Neural cell (in vitro differentiated cells): ENCODE results near the gene BUD23. TPM values are rescaled to one million over a fixed set of nuclear protein-coding genes. Genes with fewer than 3 reads are reported as not detected.

Experiments used
- H2AFZ ChIP-seq: fragments of 200-600, 300-800 bp; sonication (generic), shearing (Covaris generic); 2 replicates; pipeline ENCODE4 v1.6.0; 2014; ENCODE audit warnings: low read depth, mild to moderate bottlenecking, antibody characterized with exemption, low read length, moderate library complexity
- H3F3A ChIP-seq: fragments of 200-600 bp; shearing (Covaris generic); 2 replicates; pipeline ENCODE4 v1.6.1; 2016; ENCODE audit warnings: mild to moderate bottlenecking, moderate library complexity, mixed read lengths, antibody characterized with exemption, low read length; ENCODE audit not compliant: insufficient read depth, poor library complexity, severe bottlenecking
- H3K27ac ChIP-seq: fragments of 200-600, 300-800 bp; sonication (generic), shearing (Covaris generic); 2 replicates; pipeline ENCODE4 v1.5.1; 2014; ENCODE audit warnings: mild to moderate bottlenecking, low read length, moderate library complexity
- H3K27me3 ChIP-seq: fragments of 300-800, 200-600 bp; sonication (generic), shearing (Covaris generic); 2 replicates; pipeline ENCODE4 v1.6.0; 2014; ENCODE audit warnings: mild to moderate bottlenecking, low read depth, low read length, moderate library complexity; ENCODE audit not compliant: insufficient read depth
- H3K36me3 ChIP-seq: fragments of 300-800, 200-600 bp; sonication (generic), shearing (Covaris generic); 2 replicates; pipeline ENCODE4 v1.5.1; 2014; ENCODE audit warnings: mild to moderate bottlenecking, antibody characterized with exemption, low read length, moderate library complexity; ENCODE audit not compliant: insufficient read depth
- H3K4me2 ChIP-seq: fragments of 300-800, 200-600 bp; sonication (generic), shearing (Covaris generic); 2 replicates; pipeline ENCODE4 v1.6.0; 2014; ENCODE audit warnings: mild to moderate bottlenecking, low read length
- H3K4me3 ChIP-seq: fragments of 300-800, 200-600 bp; sonication (generic), shearing (Covaris generic); 2 replicates; pipeline ENCODE4 v1.5.1; 2014; ENCODE audit warnings: mild to moderate bottlenecking, low read length, moderate library complexity
- H3K79me2 ChIP-seq: fragments of 200-600 bp; shearing (Covaris generic); replicated peaks from 2 replicates; pipeline ENCODE4 v1.6.0; 2014; ENCODE audit warnings: mild to moderate bottlenecking, low read length, moderate library complexity; ENCODE audit not compliant: insufficient read depth
- H3K9ac ChIP-seq: fragments of 300-800, 200-600 bp; sonication (generic), shearing (Covaris generic); 2 replicates; pipeline ENCODE4 v1.6.1; 2016; ENCODE audit warnings: mild to moderate bottlenecking, low read length, mixed read lengths
- H3K9me2 ChIP-seq: fragments of 200-600 bp; shearing (Covaris generic); 2 replicates; pipeline ENCODE4 v1.6.1; 2016; ENCODE audit warnings: mild to moderate bottlenecking, low read length, mixed read lengths; ENCODE audit not compliant: insufficient read depth
- H3K9me3 ChIP-seq: fragments of 200-600, 300-800 bp; sonication (generic), shearing (Covaris generic); 2 replicates; pipeline ENCODE4 v1.6.1; 2016; ENCODE audit warnings: mild to moderate bottlenecking, mixed run types, low read length, moderate library complexity, mixed read lengths
- H4K20me1 ChIP-seq: fragments of 200-600 bp; shearing (Covaris generic); 2 replicates; pipeline ENCODE4 v1.6.1; 2016; ENCODE audit warnings: mild to moderate bottlenecking, mixed run types; ENCODE audit not compliant: insufficient read depth
- CTCF ChIP-seq: fragments of 450-650 bp; IDR thresholded peaks from 2 replicates; pipeline ENCODE4 v1.5.1; 2014; ENCODE audit warnings: antibody characterized with exemption, mild to moderate bottlenecking, moderate library complexity; ENCODE audit not compliant: poor library complexity, severe bottlenecking
- EP300 ChIP-seq: fragments of 450-650 bp; conservative IDR thresholded peaks from 2 replicates; pipeline ENCODE4 v1.6.1; 2014; ENCODE audit warnings: antibody characterized with exemption, mild to moderate bottlenecking, moderate library complexity; ENCODE audit not compliant: poor library complexity, severe bottlenecking
- MXI1 ChIP-seq: fragments of 450-650 bp; conservative IDR thresholded peaks from 2 replicates; pipeline ENCODE4 v1.6.1; 2014; ENCODE audit warnings: antibody characterized with exemption, mild to moderate bottlenecking; ENCODE audit not compliant: poor library complexity, severe bottlenecking
- POLR2AphosphoS5 ChIP-seq: IDR thresholded peaks from 2 replicates; pipeline ENCODE4 v1.6.1; 2012
- REST ChIP-seq: IDR thresholded peaks from 2 replicates; pipeline ENCODE4 v1.6.1; 2012; ENCODE audit warnings: borderline replicate concordance
- TAF1 ChIP-seq: IDR thresholded peaks from 2 replicates; pipeline ENCODE4 v1.6.1; 2012; ENCODE audit warnings: low read depth
- polyA plus RNA-seq: library from polyadenylated mRNA; depleted of rRNA; stranded (reverse); fragments of >200 nt; gene quantifications from 2 replicates; pipeline ENCODE4 v1.2.3, GENCODE V29; 2014
- small RNA-seq, 3 experiments: library from RNA; depleted of rRNA; stranded (forward); fragments of <200 nt; gene quantifications; one replicate each; pipeline ENCODE3, GENCODE V24; 2012

The BUD23 gene
- polyA plus RNA-seq, 1 donor from 2014 or later, result 82.9 TPM

- peak overlapping the region; percentile 63 for H3K27ac ChIP-seq
- no peaks in the 10 kb centered on the region for H4K20me1 ChIP-seq
- peak overlapping the region; percentile 4 for H2AFZ ChIP-seq
- H3K36me3 ChIP-seq, result no peaks in the 10 kb centered on the region
- no peaks in the 10 kb centered on the region for H3F3A ChIP-seq
- peak overlapping the region; percentile 41 for H3K9ac ChIP-seq
- H3K9me3 ChIP-seq, result no peaks in the 10 kb centered on the region
- no peaks in the 10 kb centered on the region for H3K79me2 ChIP-seq
- H3K4me3 ChIP-seq, result peak overlapping the region; percentile 48
- TF ChIP-seq REST (no peak), POLR2AphosphoS5 (peak; percentile 34), CTCF (no peak), EP300 (peak; percentile 17), MXI1 (peak; percentile 35)
- no peak overlapping the region for H3K4me2 ChIP-seq
- no peaks in the 10 kb centered on the region for H3K9me2 ChIP-seq
- no peaks in the 10 kb centered on the region for H3K27me3 ChIP-seq
Measured at GRCh38 chr7:73742753-73743641, 59.6 kb downstream of the BUD23 start.

GRCh38 chr7:73746378-73746777, 63.0 kb downstream of the BUD23 start:
- Histone ChIP-seq H3K79me2 (no peaks in the 10 kb centered on the region), H3K4me2 (no peak overlapping the region), H3K4me3 (no peak overlapping the region), H3K36me3 (no peaks in the 10 kb centered on the region), H3F3A (no peaks in the 10 kb centered on the region), H3K27me3 (no peaks in the 10 kb centered on the region), H3K27ac (no peak overlapping the region), H3K9ac (no peak overlapping the region), H3K9me2 (no peaks in the 10 kb centered on the region), H4K20me1 (no peaks in the 10 kb centered on the region), H3K9me3 (no peaks in the 10 kb centered on the region), H2AFZ (no peak overlapping the region)
- TF ChIP-seq TAF1, result no peak

Small RNAs within 50 kb of the gene (small RNA-seq; reads per million reads assigned to genes)
- 0.10 to 0.33 (median 0.16) reads per million in 3 experiments for gene MIR4284
- gene RN7SL265P, result 0 reads per million in 3 experiments

Other genes starting within 250 kb of the BUD23 start
- gene FZD9, start 249.8 kb upstream of the BUD23 start, polyA plus RNA-seq, result 1.0 and 2.9 TPM in 2 replicates
- gene BAZ1B, start 161.3 kb upstream of the BUD23 start, polyA plus RNA-seq, result 33.4 and 35.0 TPM in 2 replicates
- 23.6 and 27.3 TPM in 2 replicates for gene BCL7B, start 125.9 kb upstream of the BUD23 start, polyA plus RNA-seq
- 38.6 and 53.5 TPM in 2 replicates for gene TBL2, start 105.0 kb upstream of the BUD23 start, polyA plus RNA-seq
- 1.8 TPM in 1 of 2 replicates, not detected in the other for gene MLXIPL, start 59.1 kb upstream of the BUD23 start, polyA plus RNA-seq
- gene VPS37D, start 15.8 kb upstream of the BUD23 start, polyA plus RNA-seq, result 52.7 and 56.3 TPM in 2 replicates
- 1.1 and 1.3 TPM in 2 replicates for gene DNAJC30, start 144 bp upstream of the BUD23 start, polyA plus RNA-seq
- 123 and 144 TPM in 2 replicates for gene STX1A, start 36.1 kb downstream of the BUD23 start, polyA plus RNA-seq
- gene ABHD11, start 55.2 kb downstream of the BUD23 start, polyA plus RNA-seq, result 12.8 and 26.0 TPM in 2 replicates
- gene CLDN3, start 86.7 kb downstream of the BUD23 start, polyA plus RNA-seq, result not detected in 2 replicates
- gene CLDN4, start 147.4 kb downstream of the BUD23 start, polyA plus RNA-seq, result 0.09 TPM in 1 of 2 replicates, not detected in the other
- 1.8 and 2.4 TPM in 2 replicates for gene METTL27, start 158.9 kb downstream of the BUD23 start, polyA plus RNA-seq
- gene TMEM270, start 177.6 kb downstream of the BUD23 start, polyA plus RNA-seq, result not detected in 2 replicates